Vagina (tissue), 2 donors: ENCODE measurements around the gene ATPAF2. TPM values are rescaled to one million over a fixed set of nuclear protein-coding genes. Genes with fewer than 3 reads are reported as not detected.

ENCODE experiments used
- DNase-seq, 2 donors: peaks; one replicate each; pipeline ENCODE4 v3.0.0-alpha.2; 2017; ENCODE audit errors: extremely low spot score in 2 of 2
- H3K27ac ChIP-seq: fragments of 200-600 bp; sonication (generic); one replicate; pipeline ENCODE4 v1.5.1; 2019
- H3K27me3 ChIP-seq: fragments of 200-600 bp; sonication (generic); one replicate; pipeline ENCODE4 v1.5.1; 2019
- H3K36me3 ChIP-seq, 2 donors: fragments of 200-600 bp; sonication (generic); one replicate each; pipeline ENCODE4 v1.5.1; 2017 to 2019
- H3K4me1 ChIP-seq: fragments of 200-600 bp; sonication (generic); one replicate; pipeline ENCODE4 v1.5.1; 2019
- H3K4me3 ChIP-seq, 2 donors: fragments of 200-600 bp; sonication (generic); 1 replicate in 1 of 2; 2 replicates in 1 of 2; pipeline ENCODE4 v1.5.1; 2016 to 2019
- H3K9me3 ChIP-seq: fragments of 200-600 bp; sonication (generic); one replicate; pipeline ENCODE4 v1.5.1; 2019
- POLR2A ChIP-seq, 2 donors: fragments of 450-650 bp; IDR thresholded peaks; one replicate each; pipeline ENCODE4 v1.6.1; 2017; ENCODE audit warnings: antibody characterized with exemption in 2 of 2, mild to moderate bottlenecking in 2 of 2, moderate library complexity in 2 of 2
- POLR2AphosphoS5 ChIP-seq, 2 donors: sonication (generic); formaldehyde crosslinking; IDR thresholded peaks; one replicate each; pipeline ENCODE4 v1.9.0; 2017; ENCODE audit warnings: antibody characterized with exemption in 2 of 2, mild to moderate bottlenecking in 2 of 2, low read depth in 1 of 2; ENCODE audit not compliant: insufficient read depth in 1 of 2
- intact Hi-C: fragments of 100-400 bp; cut with DNase I; formaldehyde crosslinking; loops from one replicate; pipeline ENCODE4 v1.15.1; 2023
- total RNA-seq: library from RNA; depleted of rRNA; stranded (reverse); fragments of >200 nt; gene quantifications from one replicate; pipeline ENCODE4 v1.2.3, GENCODE V29; 2016
- TF ChIP-seq, protein P1 (sequence below), 3 experiments: fragments of 450-650 bp in 2 of 3; fragments of 200-600 bp in 1 of 3; sonication (generic) in 1 of 3; IDR thresholded peaks; one replicate each; pipeline ENCODE4 v1.5.1; 2017 to 2019; ENCODE audit warnings: antibody characterized with exemption in 3 of 3, mild to moderate bottlenecking in 2 of 3, moderate library complexity in 2 of 3

The ATPAF2 gene
- 15.5 TPM for total RNA-seq

GRCh38 chr17:18038861-18039534, at the start of gene ATPAF2, which contains the start of gene GID4:
TSS of gene ATPAF2 (minus strand) at chr17:18039168. CDS start at chr17:18039013, 155 bp downstream.
TSS of gene GID4 (plus strand) at chr17:18039408. CDS start at chr17:18039465, 57 bp downstream.
- Histone ChIP-seq H3K9me3 (no peaks in the 10 kb centered on the region), H3K27ac (peak within 1 kb of the TSS; percentile 88), H3K4me1 (peaks cover 40% of the 10 kb centered on the region), H3K36me3 (no peaks in the 10 kb centered on the region), H3K4me3 (peak within 1 kb of the TSS; percentile 87 to 90), H3K27me3 (no peaks in the 10 kb centered on the region)
- TF ChIP-seq, protein P1, sequence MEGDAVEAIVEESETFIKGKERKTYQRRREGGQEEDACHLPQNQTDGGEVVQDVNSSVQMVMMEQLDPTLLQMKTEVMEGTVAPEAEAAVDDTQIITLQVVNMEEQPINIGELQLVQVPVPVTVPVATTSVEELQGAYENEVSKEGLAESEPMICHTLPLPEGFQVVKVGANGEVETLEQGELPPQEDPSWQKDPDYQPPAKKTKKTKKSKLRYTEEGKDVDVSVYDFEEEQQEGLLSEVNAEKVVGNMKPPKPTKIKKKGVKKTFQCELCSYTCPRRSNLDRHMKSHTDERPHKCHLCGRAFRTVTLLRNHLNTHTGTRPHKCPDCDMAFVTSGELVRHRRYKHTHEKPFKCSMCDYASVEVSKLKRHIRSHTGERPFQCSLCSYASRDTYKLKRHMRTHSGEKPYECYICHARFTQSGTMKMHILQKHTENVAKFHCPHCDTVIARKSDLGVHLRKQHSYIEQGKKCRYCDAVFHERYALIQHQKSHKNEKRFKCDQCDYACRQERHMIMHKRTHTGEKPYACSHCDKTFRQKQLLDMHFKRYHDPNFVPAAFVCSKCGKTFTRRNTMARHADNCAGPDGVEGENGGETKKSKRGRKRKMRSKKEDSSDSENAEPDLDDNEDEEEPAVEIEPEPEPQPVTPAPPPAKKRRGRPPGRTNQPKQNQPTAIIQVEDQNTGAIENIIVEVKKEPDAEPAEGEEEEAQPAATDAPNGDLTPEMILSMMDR (IDR thresholded peaks at IDR 0.05), result no peak
- no peak for TF ChIP-seq POLR2A (IDR thresholded peaks at IDR 0.05)
- peak; percentile 86 to 95 for TF ChIP-seq POLR2AphosphoS5 (IDR thresholded peaks at IDR 0.05; ENCODE audit: insufficient read depth in 1 of 2, low read depth in 1 of 2)
- peak; percentile 99 for DNase-seq
- intact Hi-C loops, result loop anchor here (5.0 kb wide), 1 partner anchor 357 kb away; the partner anchor contains the start of gene RAI1

DNA sequence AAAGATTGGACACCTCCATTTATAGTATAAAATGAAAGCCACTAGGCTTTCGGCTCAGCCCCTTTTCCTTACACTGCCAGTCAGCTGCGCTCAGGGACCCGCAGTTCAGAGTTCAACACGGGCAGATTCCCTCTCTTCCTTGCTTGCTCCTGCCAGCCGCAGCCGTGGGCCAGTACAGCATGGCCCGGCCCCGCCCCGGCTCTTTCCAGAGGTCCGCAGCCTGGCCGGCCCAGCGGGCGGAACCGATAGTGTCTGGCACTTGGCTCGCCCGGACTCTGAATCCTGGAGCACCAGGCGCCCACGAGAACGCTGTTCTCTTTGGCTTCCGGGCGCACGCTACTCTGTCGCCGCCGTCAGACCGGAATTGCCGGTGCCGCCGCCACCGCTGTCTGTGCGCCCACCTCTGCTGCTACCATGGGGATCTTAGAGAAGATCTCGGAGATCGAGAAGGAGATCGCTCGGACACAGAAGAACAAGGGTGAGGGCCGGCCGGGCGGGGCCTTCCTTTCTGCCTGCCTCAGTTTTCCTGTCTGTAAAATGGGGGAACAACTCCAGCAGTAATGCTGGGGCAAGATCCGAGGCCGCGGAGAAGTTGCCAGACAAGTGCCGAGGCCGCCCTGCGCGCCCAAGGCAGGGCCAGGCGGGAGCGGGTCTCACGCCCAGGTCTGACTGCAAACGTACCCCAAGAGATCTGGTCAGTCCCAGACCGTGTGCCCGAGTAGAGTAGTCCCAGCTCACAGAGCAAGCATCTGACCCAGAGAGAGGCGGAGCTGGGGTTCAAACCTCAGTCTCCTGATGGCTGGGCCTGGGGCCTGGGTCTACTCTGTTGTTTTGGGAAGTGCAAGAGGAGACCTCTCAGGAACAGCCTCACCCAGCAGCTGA, 48.9 kb upstream of the ATPAF2 start, which contains the start of gene DRG2:
Gene DRG2, plus strand, starts transcription at position 339 of the 882 bp plus-strand sequence. Its CDS starts 76 bp downstream, at position 415.
- Histone ChIP-seq H3K36me3 (no peaks in the 10 kb centered on the region), H3K9me3 (no peaks in the 10 kb centered on the region), H3K4me1 (peaks cover 19% of the 10 kb centered on the region), H3K4me3 (peak within 1 kb of the TSS; percentile 65 to 85), H3K27me3 (no peaks in the 10 kb centered on the region), H3K27ac (peak within 1 kb of the TSS; percentile 82)
- TF ChIP-seq POLR2A (IDR thresholded peaks at IDR 0.05), result peak in 1 of 2 donors; percentile 20
- TF ChIP-seq, protein P1 (IDR thresholded peaks at IDR 0.05), result peak in 2 of 3 experiments; percentile 15 to 18
- TF ChIP-seq POLR2AphosphoS5 (IDR thresholded peaks at IDR 0.05; ENCODE audit: insufficient read depth in 1 of 2, low read depth in 1 of 2), result peak; percentile 91 to 94
- no peak for DNase-seq
- intact Hi-C loops, result no loop called here

GRCh38 chr17:18084256-18084655, 45.3 kb upstream of the ATPAF2 start:
- Histone ChIP-seq H3K9me3 (no peaks in the 10 kb centered on the region), H3K27ac (no peak overlapping the region), H3K36me3 (no peaks in the 10 kb centered on the region), H3K4me3 (no peak overlapping the region), H3K27me3 (no peaks in the 10 kb centered on the region), H3K4me1 (peaks cover 19% of the 10 kb centered on the region)
- TF ChIP-seq, protein P1 (IDR thresholded peaks at IDR 0.05), result no peak
- TF ChIP-seq POLR2A (IDR thresholded peaks at IDR 0.05), result no peak
- TF ChIP-seq POLR2AphosphoS5 (IDR thresholded peaks at IDR 0.05; ENCODE audit: insufficient read depth in 1 of 2, low read depth in 1 of 2), result no peak
- intact Hi-C loops, result no loop called here
- no peak for DNase-seq

GRCh38 chr17:18079543-18079942, 40.6 kb upstream of the ATPAF2 start:
- Histone ChIP-seq H3K9me3 (no peaks in the 10 kb centered on the region), H3K27ac (no peak overlapping the region), H3K4me1 (no peaks in the 10 kb centered on the region), H3K4me3 (no peak overlapping the region), H3K36me3 (no peaks in the 10 kb centered on the region), H3K27me3 (no peaks in the 10 kb centered on the region)
- TF ChIP-seq POLR2A (IDR thresholded peaks at IDR 0.05) (no peak), POLR2AphosphoS5 (IDR thresholded peaks at IDR 0.05; ENCODE audit: insufficient read depth in 1 of 2, low read depth in 1 of 2) (no peak)
- TF ChIP-seq, protein P1 (IDR thresholded peaks at IDR 0.05), result no peak
- intact Hi-C loops, result no loop called here
- DNase-seq, result no peak
